ENCODE results near the gene CPA5.

Gene CPA5

GRCh38 chr7:130298544-130299326 lies 45.9 kb upstream of the CPA5 start:
- TF ChIP-seq EZH2phosphoT487 (IDR thresholded peaks at IDR 0.05; ENCODE audit: low read depth) = no peak
- TF ChIP-seq, protein P1, sequence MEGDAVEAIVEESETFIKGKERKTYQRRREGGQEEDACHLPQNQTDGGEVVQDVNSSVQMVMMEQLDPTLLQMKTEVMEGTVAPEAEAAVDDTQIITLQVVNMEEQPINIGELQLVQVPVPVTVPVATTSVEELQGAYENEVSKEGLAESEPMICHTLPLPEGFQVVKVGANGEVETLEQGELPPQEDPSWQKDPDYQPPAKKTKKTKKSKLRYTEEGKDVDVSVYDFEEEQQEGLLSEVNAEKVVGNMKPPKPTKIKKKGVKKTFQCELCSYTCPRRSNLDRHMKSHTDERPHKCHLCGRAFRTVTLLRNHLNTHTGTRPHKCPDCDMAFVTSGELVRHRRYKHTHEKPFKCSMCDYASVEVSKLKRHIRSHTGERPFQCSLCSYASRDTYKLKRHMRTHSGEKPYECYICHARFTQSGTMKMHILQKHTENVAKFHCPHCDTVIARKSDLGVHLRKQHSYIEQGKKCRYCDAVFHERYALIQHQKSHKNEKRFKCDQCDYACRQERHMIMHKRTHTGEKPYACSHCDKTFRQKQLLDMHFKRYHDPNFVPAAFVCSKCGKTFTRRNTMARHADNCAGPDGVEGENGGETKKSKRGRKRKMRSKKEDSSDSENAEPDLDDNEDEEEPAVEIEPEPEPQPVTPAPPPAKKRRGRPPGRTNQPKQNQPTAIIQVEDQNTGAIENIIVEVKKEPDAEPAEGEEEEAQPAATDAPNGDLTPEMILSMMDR (IDR thresholded peaks at IDR 0.05; ENCODE audit: low read depth, low read length) = no peak
- H3K79me2 ChIP-seq (ENCODE audit: low read length) = no peaks in the 10 kb centered on the region
- H3K36me3 ChIP-seq (replicated peaks; ENCODE audit: low read depth, low read length) = no peaks in the 10 kb centered on the region
- H3K9ac ChIP-seq (ENCODE audit: low read length) = no peak overlapping the region
- no peak overlapping the region for H2AFZ ChIP-seq (ENCODE audit: low read depth, low read length)
- H3K4me1 ChIP-seq (ENCODE audit: low read length) = peaks cover 10% of the 10 kb centered on the region
- peaks cover 24% of the 10 kb centered on the region for H3K27me3 ChIP-seq (ENCODE audit: low read depth, low read length)
- H3K27ac ChIP-seq (ENCODE audit: low read length) = no peak overlapping the region
- H3K4me2 ChIP-seq (ENCODE audit: low read length) = no peak overlapping the region
- H3K9me3 ChIP-seq (ENCODE audit: insufficient read depth, low read length) = no peaks in the 10 kb centered on the region
- H3K4me3 ChIP-seq (ENCODE audit: low read length) = no peak overlapping the region
- no peaks in the 10 kb centered on the region for H4K20me1 ChIP-seq (ENCODE audit: insufficient read depth, low read length)

GRCh38 chr7:130299866-130300265 lies 44.8 kb upstream of the CPA5 start:
- H3K4me1 ChIP-seq (ENCODE audit: low read length) = no peaks in the 10 kb centered on the region
- no peaks in the 10 kb centered on the region for H3K79me2 ChIP-seq (ENCODE audit: low read length)
- H3K4me2 ChIP-seq (ENCODE audit: low read length) = no peak overlapping the region
- peaks cover 25% of the 10 kb centered on the region for H3K27me3 ChIP-seq (ENCODE audit: low read depth, low read length)
- H3K36me3 ChIP-seq (replicated peaks; ENCODE audit: low read depth, low read length) = no peaks in the 10 kb centered on the region
- no peaks in the 10 kb centered on the region for H3K9me3 ChIP-seq (ENCODE audit: insufficient read depth, low read length)
- H4K20me1 ChIP-seq (ENCODE audit: insufficient read depth, low read length) = no peaks in the 10 kb centered on the region
- TF ChIP-seq EZH2phosphoT487 (IDR thresholded peaks at IDR 0.05; ENCODE audit: low read depth) = no peak
- TF ChIP-seq, protein P1 (IDR thresholded peaks at IDR 0.05; ENCODE audit: low read depth, low read length) = no peak
- H3K4me3 ChIP-seq (ENCODE audit: low read length) = no peak overlapping the region
- no peak overlapping the region for H3K27ac ChIP-seq (ENCODE audit: low read length)
- no peak overlapping the region for H3K9ac ChIP-seq (ENCODE audit: low read length)
- H2AFZ ChIP-seq (ENCODE audit: low read depth, low read length) = no peak overlapping the region

- H3K4me1 ChIP-seq (ENCODE audit: low read length) = no peaks in the 10 kb centered on the region
- no peak overlapping the region for H3K4me3 ChIP-seq (ENCODE audit: low read length)
- no peaks in the 10 kb centered on the region for H3K9me3 ChIP-seq (ENCODE audit: insufficient read depth, low read length)
- H4K20me1 ChIP-seq (ENCODE audit: insufficient read depth, low read length) = no peaks in the 10 kb centered on the region
- H2AFZ ChIP-seq (ENCODE audit: low read depth, low read length) = no peak overlapping the region
- no peaks in the 10 kb centered on the region for H3K79me2 ChIP-seq (ENCODE audit: low read length)
- no peaks in the 10 kb centered on the region for H3K36me3 ChIP-seq (replicated peaks; ENCODE audit: low read depth, low read length)
- TF ChIP-seq EZH2phosphoT487 (IDR thresholded peaks at IDR 0.05; ENCODE audit: low read depth) = no peak
- TF ChIP-seq, protein P1 (IDR thresholded peaks at IDR 0.05; ENCODE audit: low read depth, low read length) = no peak
- no peak overlapping the region for H3K27ac ChIP-seq (ENCODE audit: low read length)
- H3K27me3 ChIP-seq (ENCODE audit: low read depth, low read length) = peaks cover 33% of the 10 kb centered on the region
- H3K9ac ChIP-seq (ENCODE audit: low read length) = no peak overlapping the region
- H3K4me2 ChIP-seq (ENCODE audit: low read length) = no peak overlapping the region
Measured at GRCh38 chr7:130301501-130302020, 43.1 kb upstream of the CPA5 start.

GRCh38 chr7:130302649-130303048 lies 42.0 kb upstream of the CPA5 start:
- Histone ChIP-seq H3K36me3 (replicated peaks; ENCODE audit: low read depth, low read length) (no peaks in the 10 kb centered on the region), H3K4me2 (ENCODE audit: low read length) (no peak overlapping the region), H3K4me3 (ENCODE audit: low read length) (no peak overlapping the region), H3K4me1 (ENCODE audit: low read length) (no peaks in the 10 kb centered on the region), H3K27me3 (ENCODE audit: low read depth, low read length) (peaks cover 37% of the 10 kb centered on the region), H3K9me3 (ENCODE audit: insufficient read depth, low read length) (no peaks in the 10 kb centered on the region), H3K79me2 (ENCODE audit: low read length) (no peaks in the 10 kb centered on the region), H4K20me1 (ENCODE audit: insufficient read depth, low read length) (no peaks in the 10 kb centered on the region), H3K9ac (ENCODE audit: low read length) (no peak overlapping the region), H2AFZ (ENCODE audit: low read depth, low read length) (no peak overlapping the region), H3K27ac (ENCODE audit: low read length) (no peak overlapping the region)
- no peak for TF ChIP-seq EZH2phosphoT487 (IDR thresholded peaks at IDR 0.05; ENCODE audit: low read depth)
- TF ChIP-seq, protein P1 (IDR thresholded peaks at IDR 0.05; ENCODE audit: low read depth, low read length) = no peak
